Effector CD4-positive, alpha-beta T cell (primary cell): ENCODE data around the gene BCL6B.

Source experiments
- DNase-seq: peaks from one replicate; pipeline ENCODE4 v3.0.0-alpha.2; 2020

BCL6B gene

GRCh38 chr17:7011415-7011814 lies 11.4 kb upstream of the BCL6B start:
- DNase-seq, result no peak

GRCh38 chr17:7011942-7012254 lies 11.0 kb upstream of the BCL6B start:
- DNase-seq, result no peak

GRCh38 chr17:7014261-7014994 lies 8.4 kb upstream of the BCL6B start:
- peak; percentile 97 for DNase-seq

- DNase-seq, result peak; percentile 80
These were observed 7.6 kb upstream of the BCL6B start for GRCh38 chr17:7014995-7015958.

GRCh38 chr17:7016418-7016817 lies 6.4 kb upstream of the BCL6B start:
- DNase-seq, result no peak

- no peak for DNase-seq
These were observed 5.7 kb upstream of the BCL6B start for GRCh38 chr17:7016886-7017826.

- DNase-seq, result no peak
These were observed 5.0 kb upstream of the BCL6B start for GRCh38 chr17:7017827-7018200.

- DNase-seq, result no peak
These were observed 4.4 kb upstream of the BCL6B start for GRCh38 chr17:7018331-7018964.

- no peak for DNase-seq
These were observed 3.5 kb upstream of the BCL6B start for GRCh38 chr17:7019367-7019766.

- DNase-seq, result no peak
These were observed 2.9 kb upstream of the BCL6B start for GRCh38 chr17:7019839-7020519.

- DNase-seq, result no peak
These were observed 1.8 kb upstream of the BCL6B start for GRCh38 chr17:7020894-7021664.

- peak; percentile 67 for DNase-seq
These were observed 664 bp upstream of the BCL6B start for GRCh38 chr17:7021993-7022778.

GRCh38 chr17:7023576-7024401 lies 939 bp downstream of the BCL6B start:
- peak; percentile 93 for DNase-seq

GRCh38 chr17:7024402-7024785 lies 1.5 kb downstream of the BCL6B start:
- DNase-seq, result no peak

GRCh38 chr17:7025245-7025644 lies 2.4 kb downstream of the BCL6B start:
- no peak for DNase-seq

- no peak for DNase-seq
These were observed 3.7 kb downstream of the BCL6B start for GRCh38 chr17:7026471-7027115.

GRCh38 chr17:7027335-7027734 lies 4.5 kb downstream of the BCL6B start:
- DNase-seq, result no peak

- DNase-seq, result no peak
These were observed 6.2 kb downstream of the BCL6B start for GRCh38 chr17:7029096-7029495.

GRCh38 chr17:7029659-7030058 lies 6.8 kb downstream of the BCL6B start:
- no peak for DNase-seq
